Measurements from ENCODE around the gene UBE2J2.

UBE2J2 gene

DNA sequence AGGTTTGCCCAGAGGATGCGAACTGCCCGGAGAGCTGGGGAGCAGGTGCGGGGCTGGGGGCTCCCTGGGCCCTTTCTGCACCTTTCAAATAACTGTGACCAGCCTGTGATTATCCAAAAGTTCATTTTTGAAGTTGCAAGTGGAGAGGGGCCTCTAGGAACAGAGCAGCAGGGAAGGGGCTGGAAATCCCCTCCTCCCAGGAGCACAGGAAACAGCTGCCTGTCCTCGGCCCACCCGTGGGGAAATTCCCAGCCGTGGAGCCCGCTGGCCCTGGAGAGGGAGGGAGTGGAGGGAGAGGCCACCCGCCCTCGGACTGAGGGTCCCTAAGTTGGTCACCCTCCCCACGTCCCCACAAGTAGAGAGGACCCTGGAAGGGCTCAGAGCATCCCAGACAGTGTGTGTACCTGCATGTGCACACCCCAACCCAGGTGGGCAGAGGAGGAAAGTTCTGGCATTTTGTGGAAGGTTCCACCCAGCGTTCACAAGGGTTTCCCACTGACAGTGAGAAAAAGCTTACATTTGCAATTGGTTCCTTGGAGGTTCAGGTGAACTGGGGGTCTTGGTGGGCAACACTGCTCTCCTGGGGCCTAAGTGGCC is 58.5 kb downstream of the UBE2J2 start:
- H3K4me3 ChIP-seq (ENCODE audit: low read depth, low read length), result no peak overlapping the region
- DNase-seq (ENCODE audit: low read depth), result no peak
- in situ Hi-C loops (cut with HindIII; ENCODE audit: low sequenced_read_pairs), result no loop called here
- TF ChIP-seq CTCF (IDR thresholded peaks at IDR 0.05; ENCODE audit: low read depth, low read length, missing control alignments), result no peak

GRCh38 chr1:1213345-1214265 is 60.0 kb downstream of the UBE2J2 start, which contains the start of gene TNFRSF4:
TNFRSF4 (minus strand) TSS chr1:1214153; CDS start chr1:1214127, 26 bp downstream.
- DNase-seq (ENCODE audit: low read depth), result no peak
- in situ Hi-C loops (cut with HindIII; ENCODE audit: low sequenced_read_pairs), result no loop called here
- no peak within 1 kb of the TSS for H3K4me3 ChIP-seq (ENCODE audit: low read depth, low read length)
- no peak for TF ChIP-seq CTCF (IDR thresholded peaks at IDR 0.05; ENCODE audit: low read depth, low read length, missing control alignments)

GRCh38 chr1:1212780-1213344 is 60.8 kb downstream of the UBE2J2 start:
- H3K4me3 ChIP-seq (ENCODE audit: low read depth, low read length), result no peak overlapping the region

DNA sequence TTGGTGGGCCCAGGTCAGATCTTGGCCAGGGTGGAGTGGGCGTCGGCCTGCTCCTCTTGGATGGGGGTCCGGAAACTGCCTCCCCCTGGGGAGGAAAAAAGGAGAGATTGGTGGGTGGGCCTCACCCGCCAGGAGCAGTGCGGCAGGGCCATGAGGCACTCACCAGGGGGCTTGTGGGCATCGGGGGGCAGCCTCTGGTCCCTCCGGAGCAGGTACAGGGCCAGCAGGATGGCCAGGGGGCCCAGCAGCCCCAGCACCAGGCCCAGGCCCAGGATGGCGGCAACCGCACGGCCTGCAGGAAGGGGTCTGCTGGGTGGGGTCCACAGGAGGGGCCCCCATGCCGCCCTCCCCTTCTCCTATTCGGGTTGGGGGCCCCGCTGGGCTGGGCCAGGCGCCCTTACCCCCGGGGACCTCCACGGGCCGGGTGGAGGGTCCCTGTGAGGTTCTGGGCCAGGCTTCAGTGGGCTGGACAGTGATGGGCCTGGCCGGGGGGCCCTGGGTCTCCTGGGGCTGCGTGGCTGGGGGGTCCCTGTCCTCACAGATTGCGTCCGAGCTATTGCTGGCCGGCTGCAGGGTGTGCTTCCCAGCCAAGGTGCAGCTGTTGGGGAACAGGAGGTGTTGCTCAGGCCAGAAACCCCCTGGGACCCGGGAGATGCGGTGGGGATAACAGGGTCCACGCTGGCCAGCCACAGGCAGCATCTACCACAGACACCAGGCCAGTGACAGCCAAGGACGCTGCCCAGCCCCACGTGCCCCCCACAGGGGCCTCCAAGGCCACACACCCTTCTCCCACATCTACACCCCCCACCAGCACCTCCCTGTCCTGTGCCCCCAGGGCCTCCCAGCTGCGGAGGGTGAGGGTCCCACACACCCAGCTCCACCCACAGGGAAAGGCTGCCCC is 61.9 kb downstream of the UBE2J2 start:
- no peak for TF ChIP-seq CTCF (IDR thresholded peaks at IDR 0.05; ENCODE audit: low read depth, low read length, missing control alignments)
- H3K4me3 ChIP-seq (ENCODE audit: low read depth, low read length), result no peak overlapping the region
- no peak for DNase-seq (ENCODE audit: low read depth)
- in situ Hi-C loops (cut with HindIII; ENCODE audit: low sequenced_read_pairs), result no loop called here

More at GRCh38 chr1:1212780-1213344, 60.8 kb downstream of the UBE2J2 start:
- no peak for DNase-seq (ENCODE audit: low read depth)
- in situ Hi-C loops (cut with HindIII; ENCODE audit: low sequenced_read_pairs), result no loop called here
- no peak for TF ChIP-seq CTCF (IDR thresholded peaks at IDR 0.05; ENCODE audit: low read depth, low read length, missing control alignments)

- no peak overlapping the region for H3K4me3 ChIP-seq (ENCODE audit: low read depth, low read length)
- no peak for DNase-seq (ENCODE audit: low read depth)
- no peak for TF ChIP-seq CTCF (IDR thresholded peaks at IDR 0.05; ENCODE audit: low read depth, low read length, missing control alignments)
- in situ Hi-C loops (cut with HindIII; ENCODE audit: low sequenced_read_pairs), result no loop called here
Measured at GRCh38 chr1:1210726-1211540, 62.7 kb downstream of the UBE2J2 start.

Data from astrocyte of the cerebellum (primary cell).